ENCODE data around the gene TCEAL4. TPM values are rescaled to one million over a fixed set of nuclear protein-coding genes. Genes with fewer than 3 reads are reported as not detected.

Gene TCEAL4
- total and polyA plus RNA-seq, 3 donors from 2014 or later, result 62.6 to 149 (median 132) TPM

- Histone ChIP-seq H3K9me3 (no peaks in the 10 kb centered on the region), H3K36me3 (ENCODE audit: low read depth, missing control alignments) (no peaks in the 10 kb centered on the region), H3K4me1 (no peaks in the 10 kb centered on the region), H3K4me3 (peak within 1 kb of the TSS; percentile 61 to 81), H3K27ac (peak within 1 kb of the TSS; percentile 93 to 95), H3K27me3 (no peaks in the 10 kb centered on the region)
- no peak for TF ChIP-seq POLR2A (IDR thresholded peaks at IDR 0.05)
- TF ChIP-seq, protein P1, sequence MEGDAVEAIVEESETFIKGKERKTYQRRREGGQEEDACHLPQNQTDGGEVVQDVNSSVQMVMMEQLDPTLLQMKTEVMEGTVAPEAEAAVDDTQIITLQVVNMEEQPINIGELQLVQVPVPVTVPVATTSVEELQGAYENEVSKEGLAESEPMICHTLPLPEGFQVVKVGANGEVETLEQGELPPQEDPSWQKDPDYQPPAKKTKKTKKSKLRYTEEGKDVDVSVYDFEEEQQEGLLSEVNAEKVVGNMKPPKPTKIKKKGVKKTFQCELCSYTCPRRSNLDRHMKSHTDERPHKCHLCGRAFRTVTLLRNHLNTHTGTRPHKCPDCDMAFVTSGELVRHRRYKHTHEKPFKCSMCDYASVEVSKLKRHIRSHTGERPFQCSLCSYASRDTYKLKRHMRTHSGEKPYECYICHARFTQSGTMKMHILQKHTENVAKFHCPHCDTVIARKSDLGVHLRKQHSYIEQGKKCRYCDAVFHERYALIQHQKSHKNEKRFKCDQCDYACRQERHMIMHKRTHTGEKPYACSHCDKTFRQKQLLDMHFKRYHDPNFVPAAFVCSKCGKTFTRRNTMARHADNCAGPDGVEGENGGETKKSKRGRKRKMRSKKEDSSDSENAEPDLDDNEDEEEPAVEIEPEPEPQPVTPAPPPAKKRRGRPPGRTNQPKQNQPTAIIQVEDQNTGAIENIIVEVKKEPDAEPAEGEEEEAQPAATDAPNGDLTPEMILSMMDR (IDR thresholded peaks at IDR 0.05), result no peak
- WGBS, 2 donors, result 0% methylated on average over 10 to 11 of the region's 59 CpGs
- intact Hi-C loops (cut with DNase I; ENCODE audit: low total_unique reads), result no loop called here
- peak; percentile 73 for DNase-seq
Measured at GRCh38 chrX:103607364-103608305, 22.3 kb downstream of the TCEAL4 start, which contains the start of gene TCEAL3. TSS of gene TCEAL3 (plus strand) at chrX:103607963. CDS start at chrX:103609065, 1,102 bp downstream.

DNA sequence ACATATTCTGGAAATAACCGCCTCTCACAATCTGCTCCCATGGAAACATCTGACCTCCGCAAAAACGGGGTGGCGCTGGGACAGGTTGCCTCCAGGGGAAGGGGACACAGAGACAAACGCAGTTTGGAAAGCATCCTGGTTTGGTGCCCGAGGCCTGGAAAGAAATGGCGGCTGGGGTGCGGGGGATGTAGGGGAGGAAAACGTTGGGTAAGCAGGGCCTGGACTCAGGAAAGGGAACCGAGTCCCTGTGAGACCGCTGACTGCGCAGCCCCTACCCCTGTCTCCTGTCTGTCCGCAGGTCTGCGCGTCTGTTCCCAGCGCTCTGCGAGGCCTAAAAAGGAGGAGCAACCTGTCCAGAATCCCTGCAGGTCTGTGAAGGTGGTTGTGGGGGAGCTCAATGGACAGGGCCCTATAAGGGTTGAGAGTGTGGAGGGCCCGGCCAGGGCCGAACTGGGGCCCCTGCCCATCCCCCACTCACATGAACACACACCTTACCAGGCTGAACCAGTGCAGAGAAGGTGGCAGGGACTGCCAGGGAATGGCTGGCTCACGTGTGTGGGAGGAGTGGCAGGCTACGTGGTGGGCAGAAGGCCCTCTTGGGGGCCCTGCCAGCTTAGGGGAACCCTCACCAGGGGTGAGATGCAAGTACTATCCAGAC lies 23.1 kb downstream of the TCEAL4 start:
- no peak for TF ChIP-seq POLR2A (IDR thresholded peaks at IDR 0.05)
- TF ChIP-seq, protein P1 (IDR thresholded peaks at IDR 0.05), result no peak
- no peaks in the 10 kb centered on the region for H3K9me3 ChIP-seq
- no peaks in the 10 kb centered on the region for H3K4me1 ChIP-seq
- H3K4me3 ChIP-seq, result peak overlapping the region; percentile 61 to 81
- no peaks in the 10 kb centered on the region for H3K27me3 ChIP-seq
- 1% methylated on average over 21 of the region's 21 CpGs; no CpG with 5 or more reads in 1 of the 2 donors for WGBS, 2 donors
- no peaks in the 10 kb centered on the region for H3K36me3 ChIP-seq (ENCODE audit: low read depth, missing control alignments)
- intact Hi-C loops (cut with DNase I; ENCODE audit: low total_unique reads), result no loop called here
- peak; percentile 32 for DNase-seq
- peak overlapping the region; percentile 93 to 95 for H3K27ac ChIP-seq

DNA sequence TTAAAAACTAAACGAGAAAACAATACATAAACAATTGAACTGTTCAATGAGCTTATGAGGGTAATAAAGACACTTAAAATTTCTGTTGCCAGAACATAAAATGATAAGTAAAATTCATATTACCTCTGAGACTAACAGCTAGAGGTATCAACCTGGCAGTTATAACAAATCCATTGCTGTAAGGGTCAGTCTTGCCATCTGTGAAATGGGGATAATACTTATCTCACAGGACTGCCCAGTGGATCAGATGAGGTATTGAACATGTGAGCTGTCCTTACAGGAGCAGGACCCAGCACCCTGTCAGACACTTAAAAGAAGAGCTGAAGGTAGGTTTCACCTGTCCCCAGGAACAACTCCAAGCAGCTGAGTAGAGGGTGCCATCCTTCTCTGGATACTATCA lies 25.0 kb downstream of the TCEAL4 start:
- H3K4me3 ChIP-seq, result no peak overlapping the region
- no peaks in the 10 kb centered on the region for H3K27me3 ChIP-seq
- no peaks in the 10 kb centered on the region for H3K36me3 ChIP-seq (ENCODE audit: low read depth, missing control alignments)
- intact Hi-C loops (cut with DNase I; ENCODE audit: low total_unique reads), result no loop called here
- no peak for TF ChIP-seq POLR2A (IDR thresholded peaks at IDR 0.05)
- TF ChIP-seq, protein P1 (IDR thresholded peaks at IDR 0.05), result no peak
- no peaks in the 10 kb centered on the region for H3K4me1 ChIP-seq
- no peak for DNase-seq
- no peak overlapping the region for H3K27ac ChIP-seq
- no peaks in the 10 kb centered on the region for H3K9me3 ChIP-seq
- WGBS, 2 donors, result 81 to 92% methylated on average over 1 of the region's 1 CpG

GRCh38 chrX:103613362-103613890 lies 28.1 kb downstream of the TCEAL4 start:
- Histone ChIP-seq H3K27ac (no peak overlapping the region), H3K9me3 (no peaks in the 10 kb centered on the region), H3K4me1 (no peaks in the 10 kb centered on the region), H3K4me3 (no peak overlapping the region), H3K36me3 (ENCODE audit: low read depth, missing control alignments) (no peaks in the 10 kb centered on the region), H3K27me3 (no peaks in the 10 kb centered on the region)
- intact Hi-C loops (cut with DNase I; ENCODE audit: low total_unique reads), result no loop called here
- TF ChIP-seq, protein P1 (IDR thresholded peaks at IDR 0.05), result no peak
- no peak for TF ChIP-seq POLR2A (IDR thresholded peaks at IDR 0.05)
- no peak for DNase-seq
- WGBS, 2 donors, result 80 to 90% methylated on average over 1 of the region's 1 CpG
